Posterior vena cava (tissue), 2 donors: ENCODE measurements around the gene S100A16. TPM values are rescaled to one million over a fixed set of nuclear protein-coding genes. Genes with fewer than 3 reads are reported as not detected.
A peak's percentile ranks its signal among the peaks of the same experiment; 100 is the strongest.
"Not testable (repeated sequence)": the region's sequence is repeated elsewhere in the genome, so short reads cannot be mapped to it uniquely, and the experiment has no call there.

Experiments
- DNase-seq: peaks from one replicate; pipeline ENCODE4 v3.0.0-alpha.2; 2020; ENCODE audit warnings: low spot score
- intact Hi-C, 2 donors: fragments of 100-400 bp; cut with DNase I; formaldehyde crosslinking; loops; one replicate each; pipeline versions ENCODE4 v1.14.1 to v1.14.2; 2022 to 2023
- total RNA-seq, 2 donors: library from RNA; stranded (reverse); fragmentation: NEBNext Ultra II Directional; extraction: Animal tissue kit (Norgen Biotek cat#: 25700); gene quantifications; one replicate each; pipeline ENCODE4 v1.2.1, GENCODE V29; 2021
- donor health status: DM: yes; HTN: yes; CAD: no.
- donor health status: DM: yes; HTN: yes; CAD: no.

The S100A16 gene
- total RNA-seq, 2 donors from 2014 or later: 67.0 to 99.2 TPM

- intact Hi-C loops: no loop called here
Measured at GRCh38 chr1:153640861-153641260, 27.9 kb upstream of the S100A16 start.

GRCh38 chr1:153640213-153640612, 27.3 kb upstream of the S100A16 start:
- DNase-seq, intact Hi-C loops: not testable (repeated sequence)

More at GRCh38 chr1:153640861-153641260, 27.9 kb upstream of the S100A16 start:
- DNase-seq: no peak

- intact Hi-C loops: no loop called here
- no peak for DNase-seq
Measured at GRCh38 chr1:153639280-153639679, 26.3 kb upstream of the S100A16 start.

- intact Hi-C loops: no loop called here
- DNase-seq: no peak
Measured at GRCh38 chr1:153638261-153638660, 25.3 kb upstream of the S100A16 start.

- no peak for DNase-seq
- intact Hi-C loops: no loop called here
Measured at GRCh38 chr1:153636312-153636711, 23.4 kb upstream of the S100A16 start.

GRCh38 chr1:153635872-153636271, 22.9 kb upstream of the S100A16 start:
- intact Hi-C loops: no loop called here
- DNase-seq: no peak

- intact Hi-C loops: no loop called here
- DNase-seq: peak; percentile 99
Measured at GRCh38 chr1:153633754-153634665, 21.1 kb upstream of the S100A16 start, which contains the start of gene CHTOP. Gene CHTOP, plus strand, starts transcription at chr1:153634066. Its CDS starts 2,523 bp downstream, at chr1:153636589.

GRCh38 chr1:153633161-153633753, 20.3 kb upstream of the S100A16 start:
- intact Hi-C loops: no loop called here
- DNase-seq: peak; percentile 87

GRCh38 chr1:153631047-153632022, 18.4 kb upstream of the S100A16 start:
- no peak for DNase-seq
- intact Hi-C loops: no loop called here

- intact Hi-C loops: no loop called here
- DNase-seq: no peak
Measured at GRCh38 chr1:153630384-153630783, 17.4 kb upstream of the S100A16 start.

GRCh38 chr1:153629971-153630370, 17.0 kb upstream of the S100A16 start:
- no peak for DNase-seq
- intact Hi-C loops: no loop called here

GRCh38 chr1:153629343-153629665, 16.4 kb upstream of the S100A16 start:
- DNase-seq: no peak
- intact Hi-C loops: no loop called here

GRCh38 chr1:153628638-153629342, 15.9 kb upstream of the S100A16 start:
- no peak for DNase-seq
- intact Hi-C loops: no loop called here

- intact Hi-C loops: no loop called here
- no peak for DNase-seq
Measured at GRCh38 chr1:153627715-153628626, 15.0 kb upstream of the S100A16 start, which contains the start of gene S100A1. Gene S100A1, plus strand, starts transcription at chr1:153628434. Its CDS starts 2,088 bp downstream, at chr1:153630522.

- peak; percentile 92 for DNase-seq
- intact Hi-C loops: no loop called here
Measured at GRCh38 chr1:153626904-153627714, 14.2 kb upstream of the S100A16 start, which contains the start of gene S100A13. Gene S100A13, minus strand, starts transcription at chr1:153627505. Its CDS starts 1,033 bp downstream, at chr1:153626472.

- DNase-seq: no peak
- intact Hi-C loops: no loop called here
Measured at GRCh38 chr1:153626477-153626903, 13.6 kb upstream of the S100A16 start.
